Measurements from ENCODE around the gene ALAS1. TPM values are rescaled to one million over a fixed set of nuclear protein-coding genes. Genes with fewer than 3 reads are reported as not detected.

ALAS1 gene
- total RNA-seq, 1 experiment from 2014 or later = 29.2 TPM

- peak overlapping the region; percentile 86 for H3K4me3 Mint-ChIP-seq (ENCODE audit: unreplicated experiment)
Observed at GRCh38 chr3:52240886-52241370, 43.0 kb downstream of the ALAS1 start.

GRCh38 chr3:52242039-52242438, 44.1 kb downstream of the ALAS1 start:
- no peak for DNase-seq (ENCODE audit: unreplicated experiment)
- no peaks in the 10 kb centered on the region for H3K9me3 Mint-ChIP-seq (ENCODE audit: unreplicated experiment)
- H3K27me3 Mint-ChIP-seq (ENCODE audit: insufficient read depth, unreplicated experiment) = no peaks in the 10 kb centered on the region
- intact Hi-C loops (cut with micrococcal nuclease) = no loop called here
- H3K4me1 Mint-ChIP-seq (ENCODE audit: insufficient read depth, unreplicated experiment) = peaks cover 35% of the 10 kb centered on the region
- ChIA-PET POLR2A (interaction anchor here (0.6 to 6.1 kb wide), 4 partner anchors 16 to 36 kb away, joined by 3 to 120 read pairs (median 3); partner anchors contain the start of genes TLR9 and WDR82), CTCF (interaction anchor here (0.7 to 13.6 kb wide), 3 partner anchors 11 to 361 kb away, joined by 4 to 175 read pairs (median 8); partner anchors contain the start of gene TLR9)
- no peaks in the 10 kb centered on the region for H3K36me3 Mint-ChIP-seq (ENCODE audit: insufficient read depth, unreplicated experiment)
- H3K27ac Mint-ChIP-seq (ENCODE audit: low read depth, unreplicated experiment) = no peak overlapping the region
- H3K4me3 Mint-ChIP-seq (ENCODE audit: unreplicated experiment) = no peak overlapping the region
- TF ChIP-seq CTCF (IDR thresholded peaks at IDR 0.05; ENCODE audit: unreplicated experiment) = no peak
- BruUV-seq (replicated peaks) = no TSS peak

More at GRCh38 chr3:52240886-52241370, 43.0 kb downstream of the ALAS1 start:
- no peak for TF ChIP-seq CTCF (IDR thresholded peaks at IDR 0.05; ENCODE audit: unreplicated experiment)
- intact Hi-C loops (cut with micrococcal nuclease) = no loop called here
- no TSS peak for BruUV-seq (replicated peaks)
- H3K4me1 Mint-ChIP-seq (ENCODE audit: insufficient read depth, unreplicated experiment) = peaks cover 35% of the 10 kb centered on the region
- ChIA-PET CTCF (interaction anchor here (0.6 to 13.6 kb wide), 6 partner anchors 10 to 98 kb away, joined by 3 to 175 read pairs (median 6); partner anchors contain the start of gene TLR9), POLR2A (interaction anchor here (0.9 to 6.1 kb wide), 7 partner anchors 8 to 249 kb away, joined by 3 to 120 read pairs (median 5); partner anchors contain the start of genes GLYCTK, POC1A, TLR9 and WDR82)
- no peaks in the 10 kb centered on the region for H3K36me3 Mint-ChIP-seq (ENCODE audit: insufficient read depth, unreplicated experiment)
- H3K27me3 Mint-ChIP-seq (ENCODE audit: insufficient read depth, unreplicated experiment) = no peaks in the 10 kb centered on the region
- peak overlapping the region; percentile 87 for H3K27ac Mint-ChIP-seq (ENCODE audit: low read depth, unreplicated experiment)
- H3K9me3 Mint-ChIP-seq (ENCODE audit: unreplicated experiment) = no peaks in the 10 kb centered on the region
- DNase-seq (ENCODE audit: unreplicated experiment) = no peak

GRCh38 chr3:52243791-52244628, 46.0 kb downstream of the ALAS1 start:
- H3K36me3 Mint-ChIP-seq (ENCODE audit: insufficient read depth, unreplicated experiment) = no peaks in the 10 kb centered on the region
- H3K4me3 Mint-ChIP-seq (ENCODE audit: unreplicated experiment) = peak overlapping the region; percentile 21
- no TSS peak for BruUV-seq (replicated peaks)
- peaks cover 25% of the 10 kb centered on the region for H3K4me1 Mint-ChIP-seq (ENCODE audit: insufficient read depth, unreplicated experiment)
- no peaks in the 10 kb centered on the region for H3K9me3 Mint-ChIP-seq (ENCODE audit: unreplicated experiment)
- POLR2A ChIA-PET = interaction anchor here (1.0 to 2.6 kb wide), 4 partner anchors 10 to 44 kb away, joined by 3 to 11 read pairs (median 6); partner anchors contain the start of genes GLYCTK and WDR82
- peak overlapping the region; percentile 51 for H3K27ac Mint-ChIP-seq (ENCODE audit: low read depth, unreplicated experiment)
- peak; percentile 87 for DNase-seq (ENCODE audit: unreplicated experiment)
- H3K27me3 Mint-ChIP-seq (ENCODE audit: insufficient read depth, unreplicated experiment) = no peaks in the 10 kb centered on the region
- no peak for TF ChIP-seq CTCF (IDR thresholded peaks at IDR 0.05; ENCODE audit: unreplicated experiment)
- CTCF ChIA-PET = interaction anchor here (1.1 kb wide), 1 partner anchor 33 kb away, joined by 3 read pairs; no protein-coding TSS in a partner anchor
- intact Hi-C loops (cut with micrococcal nuclease) = no loop called here

Measured in MCF 10A (cell line).